HUDEP-2 (cell line): ENCODE measurements around the gene ELOA2.
"Not testable (repeated sequence)": the region's sequence is repeated elsewhere in the genome, so short reads cannot be mapped to it uniquely, and the experiment has no call there.

Source experiments
- DNase-seq, 76 experiments: peaks; one replicate each; lab custom pipeline; 2025; ENCODE audit not compliant: unreplicated experiment in 76 of 76; lab: John Stamatoyannopoulos, UW

ELOA2 gene

GRCh38 chr18:47035156-47035671, at the start of gene ELOA2:
Gene ELOA2 (minus strand): TSS chr18:47035621. CDS start chr18:47035264, 357 bp downstream.
- no peak for DNase-seq

DNA sequence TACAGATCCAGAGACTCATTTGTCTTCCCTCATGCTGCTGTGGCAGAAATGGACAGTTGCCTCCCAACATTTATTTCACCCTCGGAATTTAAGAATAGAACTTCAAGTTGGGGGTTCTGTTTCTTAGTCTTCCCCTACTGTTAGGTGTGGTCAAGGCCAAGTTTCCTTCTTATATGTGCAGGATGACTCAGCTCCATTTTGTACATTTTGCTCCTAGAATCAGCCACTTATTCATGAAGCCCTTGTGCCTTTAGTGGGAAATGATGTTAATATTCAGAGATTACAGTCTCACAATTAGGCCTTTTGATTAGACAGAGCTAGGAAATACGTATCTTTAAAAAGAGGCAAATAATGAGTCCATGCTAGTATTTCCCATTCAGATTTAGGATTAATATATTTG, 46.2 kb upstream of the ELOA2 start:
- no peak for DNase-seq

- no peak for DNase-seq
These were observed 45.5 kb upstream of the ELOA2 start for GRCh38 chr18:47080872-47081271.

GRCh38 chr18:47077111-47077510, 41.7 kb upstream of the ELOA2 start:
- no peak for DNase-seq

DNA sequence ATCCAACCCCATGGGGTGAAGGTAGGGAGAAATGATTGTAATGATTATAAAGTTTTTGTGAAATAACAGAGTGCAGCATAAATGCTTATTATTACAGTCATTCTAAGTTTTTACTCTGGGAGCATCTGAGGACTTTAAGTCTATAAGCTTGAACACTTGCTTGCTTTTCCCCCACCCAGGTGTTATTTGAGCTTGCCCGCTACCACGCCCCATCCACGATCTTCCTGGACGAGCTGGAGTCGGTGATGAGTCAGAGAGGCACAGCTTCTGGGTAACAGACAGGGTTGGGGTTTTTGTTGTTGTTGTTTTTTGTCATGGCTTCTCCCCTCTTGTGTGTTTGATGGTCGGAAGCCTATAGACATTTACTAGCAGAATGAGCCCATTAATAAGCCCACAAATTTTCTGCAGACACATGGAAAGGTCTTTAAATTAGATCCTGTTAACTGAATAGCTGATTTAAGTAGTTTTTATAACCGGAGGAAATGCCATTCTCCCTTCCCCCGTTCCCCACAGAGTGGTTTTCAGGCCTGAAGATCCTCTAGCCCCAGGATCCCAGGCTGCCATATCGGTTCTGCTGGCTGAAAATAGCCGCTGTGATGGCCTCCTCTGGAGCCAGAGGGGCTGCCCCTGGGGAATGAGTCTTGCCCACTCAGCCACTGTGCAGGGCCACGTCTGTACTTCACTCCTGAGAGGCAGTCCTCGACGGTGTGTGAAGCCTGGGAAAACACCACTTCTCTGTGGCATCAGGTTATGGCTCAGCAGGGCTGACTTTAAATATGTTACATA, 39.9 kb upstream of the ELOA2 start:
- no peak for DNase-seq

- no peak for DNase-seq
These were observed 32.2 kb upstream of the ELOA2 start for GRCh38 chr18:47067648-47068047.

- DNase-seq: no peak
These were observed 27.7 kb upstream of the ELOA2 start for GRCh38 chr18:47063096-47063495.

DNA sequence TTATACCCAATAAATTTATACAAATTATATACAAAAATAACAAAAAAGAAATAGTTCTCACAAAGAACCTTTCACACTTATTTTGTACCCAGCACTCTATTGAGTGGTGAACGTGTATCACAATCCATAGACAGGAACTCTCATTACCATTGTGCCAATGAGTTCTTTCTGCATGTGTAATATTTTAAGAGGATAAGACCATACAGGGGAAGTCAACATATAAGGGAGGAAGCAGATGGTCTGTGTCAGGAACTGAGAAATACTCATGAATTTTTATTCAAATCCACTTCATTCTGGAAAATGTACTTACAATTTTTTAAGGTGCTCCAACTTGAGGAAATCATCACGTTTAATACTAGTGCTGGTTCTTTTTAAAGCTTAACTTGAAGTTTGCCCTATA, 27.1 kb upstream of the ELOA2 start:
- DNase-seq: no peak

GRCh38 chr18:47054369-47054768, 18.9 kb upstream of the ELOA2 start:
- no peak for DNase-seq

DNA sequence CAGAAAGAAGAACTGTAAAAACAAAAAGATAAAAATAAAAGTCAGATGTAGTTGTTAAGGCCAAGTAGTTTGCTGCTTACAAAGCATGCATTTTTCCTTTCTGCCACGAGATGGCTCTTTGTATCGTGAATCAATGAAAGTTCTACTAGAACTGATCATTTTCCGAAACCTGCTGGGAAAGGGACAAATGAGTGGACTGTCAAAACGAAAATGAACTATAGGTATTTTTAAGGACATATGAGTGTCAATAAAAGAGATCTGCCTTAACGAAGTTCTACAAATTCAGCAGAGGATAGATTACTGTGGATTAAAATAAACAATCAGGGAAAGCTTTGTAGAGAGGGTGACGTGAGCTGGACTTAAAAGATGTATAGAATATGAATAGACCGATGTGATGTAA, 15.0 kb upstream of the ELOA2 start:
- DNase-seq: peak in 19 of 76 experiments; percentile 2 to 43 (median 15)

GRCh38 chr18:47040982-47041381, 5.6 kb upstream of the ELOA2 start:
- DNase-seq: no peak

GRCh38 chr18:47036927-47037578, 1.6 kb upstream of the ELOA2 start:
- no peak for DNase-seq

DNA sequence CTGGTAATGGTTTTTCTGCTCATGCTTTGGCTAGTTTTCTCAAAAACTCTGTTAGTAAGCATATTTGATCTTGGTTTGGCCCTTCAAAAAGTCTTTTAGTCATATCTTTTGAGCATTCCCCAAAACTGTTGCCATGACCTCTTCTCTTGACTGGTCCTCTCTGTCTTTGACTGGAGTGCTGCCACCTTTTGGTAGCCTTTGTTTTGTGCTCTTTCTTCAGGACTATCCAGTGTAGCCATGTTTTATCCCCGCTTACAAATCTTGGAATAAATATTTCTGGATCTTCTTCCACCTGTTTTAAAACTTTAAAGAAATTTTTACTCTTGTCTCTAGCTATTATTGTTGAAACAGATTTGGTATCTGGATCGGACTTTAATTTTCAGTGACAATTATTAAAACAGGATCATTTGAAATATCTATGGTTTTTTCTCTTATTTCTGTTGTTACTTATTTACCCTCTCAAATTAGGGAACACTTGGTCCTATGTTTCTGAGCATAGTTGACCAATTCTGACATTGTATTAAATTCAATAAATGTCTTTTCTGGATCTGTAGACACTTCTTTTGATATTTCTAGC, 965 bp upstream of the ELOA2 start:
- DNase-seq: peak in 26 of 76 experiments; percentile 1 to 57 (median 16)

DNA sequence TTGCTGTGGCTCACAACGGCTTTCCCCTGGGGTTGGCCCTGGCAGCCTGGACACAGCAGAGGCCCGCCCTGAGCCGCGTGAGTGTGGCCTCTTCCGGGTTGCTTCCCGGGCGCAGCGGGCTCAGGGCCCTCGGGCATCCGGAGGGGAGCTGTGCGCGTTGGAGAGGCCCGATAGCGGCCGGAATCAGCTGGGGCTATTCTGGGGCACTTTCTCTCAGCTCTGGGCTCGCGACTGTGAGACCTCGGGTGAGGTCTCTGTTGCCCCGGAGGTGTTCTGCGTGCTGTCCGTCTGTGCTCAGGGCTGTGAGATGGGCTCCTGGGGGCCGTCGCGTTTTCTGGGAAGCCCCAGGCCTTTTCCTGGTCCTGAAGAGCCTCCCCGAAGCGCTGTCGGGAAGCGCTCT, 830 bp downstream of the ELOA2 start:
- not testable (repeated sequence) for DNase-seq

DNA sequence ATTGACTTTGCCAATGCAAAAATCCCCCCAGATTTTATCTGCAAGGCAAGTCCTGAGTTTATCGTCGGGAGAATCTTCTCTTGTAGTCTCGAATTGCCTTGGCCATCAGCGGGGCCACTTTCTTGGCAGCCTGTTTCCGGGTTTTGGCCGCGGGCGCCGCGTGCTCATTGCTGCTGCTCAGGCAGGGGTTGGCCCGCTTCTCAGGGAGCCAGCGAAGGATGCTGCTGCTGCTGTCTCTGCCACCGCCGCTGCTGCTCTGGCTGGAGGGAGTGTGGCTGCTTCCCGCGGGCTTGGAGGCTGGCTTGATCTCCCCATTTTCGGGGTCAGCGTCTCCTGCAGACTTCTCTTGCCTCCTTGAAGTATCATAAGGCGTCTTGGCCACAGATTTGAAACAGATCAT, 2.5 kb downstream of the ELOA2 start:
- no peak for DNase-seq

- DNase-seq: not testable (repeated sequence)
These were observed 4.5 kb downstream of the ELOA2 start for GRCh38 chr18:47030887-47031286.

DNA sequence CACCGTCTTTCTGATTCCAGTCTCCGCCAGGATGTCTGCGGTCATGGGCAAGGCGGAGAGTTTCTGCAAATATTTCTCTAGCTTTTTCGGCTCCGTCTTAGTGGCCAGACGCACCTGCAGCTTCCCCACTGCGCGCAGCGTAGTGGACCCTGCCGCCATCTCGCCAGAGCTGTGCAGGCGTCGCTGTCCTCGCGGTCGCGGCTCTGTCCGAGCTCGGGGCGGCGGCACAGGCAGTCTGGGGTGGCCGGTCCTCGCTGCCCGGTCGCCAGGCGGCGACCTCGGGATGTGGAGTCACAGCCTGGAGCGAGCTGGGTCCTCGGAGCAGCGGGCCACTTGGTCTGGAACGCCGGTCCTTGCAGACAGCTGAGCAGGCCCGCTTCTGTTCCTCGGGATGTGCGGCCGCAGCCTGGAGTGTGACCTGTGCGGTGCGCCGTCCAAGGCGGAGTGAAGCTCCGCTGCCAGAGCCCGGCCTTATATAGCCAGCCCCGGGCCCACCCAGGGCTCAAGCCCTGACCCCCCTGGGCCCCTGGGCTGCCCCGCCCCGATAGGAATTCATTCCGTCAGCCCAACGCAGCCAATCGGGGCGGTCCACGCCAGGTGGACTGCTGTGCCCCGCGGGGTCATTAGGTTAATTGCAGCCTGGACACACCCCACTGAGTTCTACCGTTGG, 5.6 kb downstream of the ELOA2 start:
- DNase-seq: not testable (repeated sequence)

DNA sequence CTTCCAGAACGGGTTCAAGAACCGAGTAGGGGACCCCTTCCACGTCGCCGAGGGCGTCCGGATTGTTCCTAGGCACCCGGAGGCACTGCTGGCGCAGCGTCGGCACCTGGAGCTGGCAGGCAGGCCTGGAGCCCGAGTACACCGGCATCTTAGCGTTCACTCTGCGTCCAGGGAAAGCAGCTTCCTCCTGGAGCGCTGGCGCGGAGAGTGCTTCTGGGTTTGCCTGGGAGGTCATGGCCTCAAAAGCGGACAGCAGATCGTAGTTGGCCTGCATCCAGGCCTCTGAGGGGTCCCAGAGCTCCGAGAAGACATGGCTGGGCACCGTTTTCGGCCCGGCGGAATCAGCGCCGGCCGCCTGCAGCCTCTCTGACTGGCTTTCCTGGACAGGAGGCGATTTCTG, 6.7 kb downstream of the ELOA2 start:
- DNase-seq: not testable (repeated sequence)

DNA sequence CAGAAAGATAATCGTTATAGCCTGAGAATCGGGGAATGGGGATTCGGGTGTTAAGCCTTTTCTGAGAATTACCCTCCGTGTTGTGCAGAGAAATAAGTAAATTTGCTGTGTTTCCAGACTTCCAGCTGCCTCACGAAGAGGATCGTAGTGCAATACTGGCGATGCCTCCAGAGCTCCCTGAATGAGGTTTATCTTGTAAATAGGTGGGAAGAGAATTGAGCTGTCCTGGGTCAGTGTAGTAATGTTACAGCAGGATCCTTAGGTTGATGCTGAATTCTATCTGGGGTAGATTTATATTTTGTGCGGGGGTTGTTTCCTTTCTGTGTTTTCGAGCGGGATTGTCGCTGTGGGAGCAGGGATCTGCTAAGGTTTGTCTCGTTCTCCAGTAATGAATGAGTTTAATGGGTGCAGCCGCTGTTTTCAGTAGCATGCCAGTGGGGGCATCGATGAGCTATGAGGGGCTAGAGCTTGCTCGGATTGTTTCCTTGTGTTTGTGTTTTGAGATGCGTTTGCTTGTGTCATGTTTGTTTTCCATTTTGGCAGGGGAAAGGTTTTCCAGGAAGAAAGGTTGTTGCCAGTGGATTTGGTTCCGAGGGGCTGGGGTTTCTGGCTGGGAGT, 9.8 kb downstream of the ELOA2 start:
- DNase-seq: not testable (repeated sequence)

- DNase-seq: not testable (repeated sequence)
These were observed 11.5 kb downstream of the ELOA2 start for GRCh38 chr18:47023769-47024465.
